Tibial artery (tissue), 4 donors: ENCODE measurements around the gene BOD1L1.

Experiments
- DNase-seq, 2 donors: peaks; one replicate each; pipeline ENCODE4 v3.0.0-alpha.2; 2019
- H3K27ac ChIP-seq, 2 donors: fragments of 200-600 bp; sonication (generic) in 1 of 2; 1 replicate in 1 of 2; 2 replicates in 1 of 2; pipeline ENCODE4 v1.5.1; 2018 to 2019; ENCODE audit warnings: mild to moderate bottlenecking in 1 of 2
- H3K27me3 ChIP-seq, 2 donors: fragments of 200-600 bp; sonication (generic) in 1 of 2; one replicate each; pipeline versions ENCODE4 v1.5.1 to v1.6.0; 2016 to 2019
- H3K36me3 ChIP-seq, 3 donors: fragments of 200-600 bp; sonication (generic) in 2 of 3; one replicate each; pipeline ENCODE4 v1.5.1; 2016 to 2019; ENCODE audit warnings: mild to moderate bottlenecking in 2 of 3
- H3K4me1 ChIP-seq, 4 donors: fragments of 200-600 bp; sonication (generic) in 2 of 4; 1 replicate in 3 of 4; 2 replicates in 1 of 4; pipeline ENCODE4 v1.5.1; 2016 to 2019
- H3K4me3 ChIP-seq, 2 donors: fragments of 200-600 bp; sonication (generic) in 1 of 2; 1 replicate in 1 of 2; 2 replicates in 1 of 2; pipeline ENCODE4 v1.5.1; 2018 to 2019; ENCODE audit warnings: mild to moderate bottlenecking in 2 of 2
- H3K9me3 ChIP-seq, 3 donors: fragments of 200-600 bp; sonication (generic) in 1 of 3; one replicate each; pipeline ENCODE4 v1.5.1; 2016 to 2019
- intact Hi-C: fragments of 100-400 bp; cut with DNase I; formaldehyde crosslinking; loops from one replicate; pipeline ENCODE4 v1.15.0; 2023; ENCODE audit warnings: low total_unique reads
- TF ChIP-seq, protein P1 (sequence below), 2 experiments: fragments of 200-600 bp in 1 of 2; fragments of 450-650 bp in 1 of 2; IDR thresholded peaks; one replicate each; pipeline ENCODE4 v1.5.1; 2017 to 2019; ENCODE audit warnings: antibody characterized with exemption in 2 of 2, mild to moderate bottlenecking in 1 of 2, moderate library complexity in 1 of 2

Gene BOD1L1

DNA sequence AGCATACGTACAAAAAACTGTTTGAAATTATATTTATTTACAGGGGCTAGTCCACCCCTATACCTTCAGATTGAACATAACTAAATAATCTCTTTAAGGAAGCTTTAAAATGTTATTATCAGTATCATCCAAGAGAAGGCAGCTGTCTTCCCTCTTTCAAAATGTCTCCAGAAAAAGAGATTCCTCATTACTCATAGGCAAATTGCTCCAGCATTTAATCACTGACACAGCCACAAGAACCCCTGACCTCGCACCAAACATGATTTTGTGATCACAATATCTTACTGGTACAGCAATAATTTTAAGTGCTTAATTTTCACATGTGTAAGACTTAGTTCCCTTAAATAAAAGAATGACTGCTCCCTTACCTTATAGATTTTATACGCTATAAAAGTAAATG lies 9.7 kb downstream of the BOD1L1 start:
- peaks cover 49 to 70% (median 57%) of the 10 kb centered on the region in 3 donors for H3K36me3 ChIP-seq
- TF ChIP-seq, protein P1, sequence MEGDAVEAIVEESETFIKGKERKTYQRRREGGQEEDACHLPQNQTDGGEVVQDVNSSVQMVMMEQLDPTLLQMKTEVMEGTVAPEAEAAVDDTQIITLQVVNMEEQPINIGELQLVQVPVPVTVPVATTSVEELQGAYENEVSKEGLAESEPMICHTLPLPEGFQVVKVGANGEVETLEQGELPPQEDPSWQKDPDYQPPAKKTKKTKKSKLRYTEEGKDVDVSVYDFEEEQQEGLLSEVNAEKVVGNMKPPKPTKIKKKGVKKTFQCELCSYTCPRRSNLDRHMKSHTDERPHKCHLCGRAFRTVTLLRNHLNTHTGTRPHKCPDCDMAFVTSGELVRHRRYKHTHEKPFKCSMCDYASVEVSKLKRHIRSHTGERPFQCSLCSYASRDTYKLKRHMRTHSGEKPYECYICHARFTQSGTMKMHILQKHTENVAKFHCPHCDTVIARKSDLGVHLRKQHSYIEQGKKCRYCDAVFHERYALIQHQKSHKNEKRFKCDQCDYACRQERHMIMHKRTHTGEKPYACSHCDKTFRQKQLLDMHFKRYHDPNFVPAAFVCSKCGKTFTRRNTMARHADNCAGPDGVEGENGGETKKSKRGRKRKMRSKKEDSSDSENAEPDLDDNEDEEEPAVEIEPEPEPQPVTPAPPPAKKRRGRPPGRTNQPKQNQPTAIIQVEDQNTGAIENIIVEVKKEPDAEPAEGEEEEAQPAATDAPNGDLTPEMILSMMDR (IDR thresholded peaks at IDR 0.05): no peak

DNA sequence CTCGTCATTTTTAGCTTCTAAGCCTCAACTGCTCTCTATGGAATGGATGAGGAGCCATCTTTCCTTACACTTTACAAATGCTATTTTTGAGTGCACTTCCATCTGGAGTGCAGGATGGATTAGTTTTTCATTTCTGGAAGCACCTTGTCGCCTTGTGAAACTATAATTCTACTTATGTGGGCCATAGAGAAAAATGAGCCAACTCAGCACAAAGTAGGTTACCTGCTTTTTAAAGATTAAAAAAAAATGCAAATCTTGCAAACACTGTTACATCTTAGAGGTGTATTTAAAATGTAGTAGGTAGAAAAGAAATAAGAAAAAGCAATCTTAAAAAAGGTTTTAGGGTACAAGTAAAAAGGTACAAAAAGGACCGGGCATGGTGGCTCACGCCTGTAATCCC lies 10.9 kb downstream of the BOD1L1 start:
- no peak overlapping the region for H3K27ac ChIP-seq
- no peaks in the 10 kb centered on the region for H3K9me3 ChIP-seq
- peaks cover 60 to 82% (median 69%) of the 10 kb centered on the region in 3 donors for H3K36me3 ChIP-seq
- H3K4me3 ChIP-seq: no peak overlapping the region
- H3K4me1 ChIP-seq: no peaks in the 10 kb centered on the region
- no peak for DNase-seq
- TF ChIP-seq, protein P1 (IDR thresholded peaks at IDR 0.05): no peak
- intact Hi-C loops: no loop called here
- H3K27me3 ChIP-seq: no peaks in the 10 kb centered on the region

More for the DNA sequence above, 9.7 kb downstream of the BOD1L1 start:
- no peak overlapping the region for H3K4me3 ChIP-seq
- H3K4me1 ChIP-seq: peaks cover 0 to 2% (median 0%) of the 10 kb centered on the region in 4 donors
- no peaks in the 10 kb centered on the region for H3K9me3 ChIP-seq
- DNase-seq: no peak
- H3K27ac ChIP-seq: no peak overlapping the region
- H3K27me3 ChIP-seq: no peaks in the 10 kb centered on the region
- intact Hi-C loops: no loop called here

- Histone ChIP-seq H3K9me3 (no peaks in the 10 kb centered on the region), H3K4me3 (no peak overlapping the region), H3K27ac (no peak overlapping the region), H3K36me3 (peaks cover 71 to 96% (median 84%) of the 10 kb centered on the region in 3 donors), H3K27me3 (no peaks in the 10 kb centered on the region), H3K4me1 (no peaks in the 10 kb centered on the region)
- TF ChIP-seq, protein P1 (IDR thresholded peaks at IDR 0.05): no peak
- intact Hi-C loops: no loop called here
- no peak for DNase-seq
These were observed 12.4 kb downstream of the BOD1L1 start for GRCh38 chr4:13615161-13615560.

GRCh38 chr4:13612569-13612968 lies 15.0 kb downstream of the BOD1L1 start:
- H3K27me3 ChIP-seq: no peaks in the 10 kb centered on the region
- H3K4me3 ChIP-seq: no peak overlapping the region
- H3K4me1 ChIP-seq: no peaks in the 10 kb centered on the region
- TF ChIP-seq, protein P1 (IDR thresholded peaks at IDR 0.05): no peak
- intact Hi-C loops: no loop called here
- H3K9me3 ChIP-seq: no peaks in the 10 kb centered on the region
- DNase-seq: no peak
- H3K36me3 ChIP-seq: peaks cover 75 to 98% (median 87%) of the 10 kb centered on the region in 3 donors
- H3K27ac ChIP-seq: no peak overlapping the region

DNA sequence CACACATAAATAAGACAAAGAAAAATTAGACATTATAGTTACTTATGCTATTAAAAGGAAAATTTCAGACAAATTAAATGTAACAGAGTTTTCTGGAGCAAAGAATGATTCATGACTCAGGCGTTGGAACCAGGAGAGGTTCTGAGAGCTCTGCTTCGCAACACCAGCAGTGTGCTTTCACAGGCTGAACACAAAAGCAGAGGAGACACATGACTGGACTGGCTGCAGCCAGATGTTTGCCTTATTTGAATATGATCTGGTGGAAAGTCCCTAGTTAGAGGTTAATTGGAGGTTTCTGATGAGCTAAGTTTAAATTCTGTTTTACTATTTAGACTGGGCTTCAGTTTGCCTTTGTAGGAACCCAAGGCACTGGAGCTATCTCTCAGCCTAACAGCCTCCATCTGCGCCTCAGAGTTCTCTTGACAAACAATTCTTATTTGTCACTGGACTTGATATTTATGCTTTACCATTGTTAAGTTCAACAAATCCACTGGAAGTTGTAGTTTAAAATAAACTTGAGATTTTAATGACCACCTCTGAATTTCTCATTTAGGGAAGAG lies 16.2 kb downstream of the BOD1L1 start:
- TF ChIP-seq, protein P1 (IDR thresholded peaks at IDR 0.05): no peak
- no peak for DNase-seq
- Histone ChIP-seq H3K4me3 (no peak overlapping the region), H3K27me3 (no peaks in the 10 kb centered on the region), H3K27ac (no peak overlapping the region), H3K9me3 (no peaks in the 10 kb centered on the region), H3K36me3 (peaks cover 79 to 100% (median 93%) of the 10 kb centered on the region in 3 donors), H3K4me1 (no peaks in the 10 kb centered on the region)
- intact Hi-C loops: no loop called here

GRCh38 chr4:13605330-13605729 lies 22.2 kb downstream of the BOD1L1 start:
- no peak overlapping the region for H3K4me3 ChIP-seq
- peaks cover 65 to 98% (median 93%) of the 10 kb centered on the region in 3 donors for H3K36me3 ChIP-seq
- TF ChIP-seq, protein P1 (IDR thresholded peaks at IDR 0.05): no peak
- H3K27ac ChIP-seq: no peak overlapping the region
- H3K27me3 ChIP-seq: no peaks in the 10 kb centered on the region
- H3K4me1 ChIP-seq: no peaks in the 10 kb centered on the region
- intact Hi-C loops: no loop called here
- H3K9me3 ChIP-seq: no peaks in the 10 kb centered on the region
- no peak for DNase-seq
